Measurements from ENCODE around the gene OR4K14.

GRCh38 chr14:20048202-20048601 lies 29.1 kb upstream of the OR4K14 start:
- TF ChIP-seq POLR2A (IDR thresholded peaks at IDR 0.05) (no peak), CTCF (IDR thresholded peaks at IDR 0.05) (no peak)

Measured in body of pancreas (tissue), 4 donors.